SK-N-SH (cell line): ENCODE measurements around the gene CHEK2. TPM values are rescaled to one million over a fixed set of nuclear protein-coding genes. Genes with fewer than 3 reads are reported as not detected.

Experiments used
- CTCF ChIA-PET: fragments of 300-600, 350-600 bp; formaldehyde crosslinking; extraction: SDS; loops from one replicate; lab custom pipeline; 2021; lab: Yijun Ruan, JAX
- POLR2A ChIA-PET: fragments of 350-600 bp; sonication (Branson Sonifier 250); formaldehyde crosslinking; extraction: SDS; loops from one replicate; lab custom pipeline; 2020; ENCODE audit warnings: antibody characterized with exemption, inconsistent platforms; lab: Yijun Ruan, JAX
- DNase-seq: peaks from one replicate; pipeline ENCODE4 v3.0.0; 2012
- H2AFZ ChIP-seq: fragments of 200-600 bp; sonication (generic); 2 replicates; pipeline ENCODE4 v1.8.1; 2016; ENCODE audit warnings: antibody characterized with exemption, mild to moderate bottlenecking, low read depth
- H3F3A ChIP-seq: fragments of 200-600 bp; sonication (generic); replicated peaks from 2 replicates; pipeline ENCODE3; 2016; ENCODE audit warnings: antibody characterized with exemption, mild to moderate bottlenecking; ENCODE audit not compliant: insufficient read depth
- H3K27ac ChIP-seq, 2 experiments: fragments of 200-500 bp in 1 of 2; fragments of 200-600 bp in 1 of 2; sonication (Bioruptor generic) in 1 of 2; sonication (generic), shearing (Covaris generic) in 1 of 2; 2 replicates each; pipeline versions ENCODE4 v1.5.1 to v1.6.1; 2014 to 2016; ENCODE audit warnings: low read depth in 2 of 2, inconsistent platforms in 1 of 2, low read length in 1 of 2, mild to moderate bottlenecking in 1 of 2, mixed read lengths in 1 of 2
- H3K27me3 ChIP-seq: fragments of 200-600 bp; sonication (generic), shearing (Covaris generic); 2 replicates; pipeline ENCODE4 v1.6.1; 2016; ENCODE audit warnings: mixed run types; ENCODE audit not compliant: insufficient read depth
- H3K36me3 ChIP-seq, 2 experiments: fragments of 200-500 bp in 1 of 2; fragments of 200-600 bp in 1 of 2; sonication (Bioruptor generic) in 1 of 2; sonication (generic) in 1 of 2; replicated peaks in 1 of 2; 2 replicates each; pipeline versions ENCODE3 to v1.5.1; 2014 to 2016; ENCODE audit warnings: low read length in 1 of 2, mild to moderate bottlenecking in 1 of 2; ENCODE audit not compliant: insufficient read depth in 2 of 2, control insufficient read depth in 1 of 2
- H3K4me1 ChIP-seq, 2 experiments: fragments of 200-500 bp in 1 of 2; fragments of 200-600 bp in 1 of 2; sonication (Bioruptor generic) in 1 of 2; sonication (generic), shearing (Covaris generic) in 1 of 2; 2 replicates each; pipeline versions ENCODE4 v1.5.1 to v1.6.1; 2014 to 2016; ENCODE audit warnings: low read depth in 1 of 2, low read length in 1 of 2, mixed run types in 1 of 2; ENCODE audit not compliant: insufficient read depth in 2 of 2, control insufficient read depth in 1 of 2
- H3K4me2 ChIP-seq: fragments of 200-600 bp; sonication (generic), shearing (Covaris generic); 2 replicates; pipeline ENCODE4 v1.6.1; 2017; ENCODE audit warnings: mixed run types
- H3K4me3 ChIP-seq, 2 experiments: fragments of 200-500 bp in 1 of 2; fragments of 200-600 bp in 1 of 2; sonication (Bioruptor generic) in 1 of 2; sonication (generic), shearing (Covaris generic) in 1 of 2; 2 replicates each; pipeline versions ENCODE4 v1.5.1 to v1.8.1; 2014 to 2016; ENCODE audit warnings: low read depth in 2 of 2, inconsistent platforms in 1 of 2, low read length in 1 of 2, mild to moderate bottlenecking in 1 of 2, mixed read lengths in 1 of 2, moderate library complexity in 1 of 2
- H3K79me2 ChIP-seq: fragments of 200-600 bp; sonication (generic); 2 replicates; pipeline ENCODE4 v1.8.1; 2017; ENCODE audit warnings: mild to moderate bottlenecking; ENCODE audit not compliant: insufficient read depth
- H3K9ac ChIP-seq: fragments of 200-600 bp; sonication (generic); 2 replicates; pipeline ENCODE4 v1.6.1; 2017; ENCODE audit warnings: mixed run types
- H3K9me2 ChIP-seq: fragments of 200-600 bp; sonication (generic); 2 replicates; pipeline ENCODE4 v1.6.1; 2017; ENCODE audit warnings: mixed run types
- H3K9me3 ChIP-seq: fragments of 200-600 bp; sonication (generic); 2 replicates; pipeline ENCODE4 v1.6.1; 2017; ENCODE audit warnings: mixed run types, mild to moderate bottlenecking, moderate library complexity
- H4K20me1 ChIP-seq: fragments of 200-600 bp; sonication (generic); 2 replicates; pipeline ENCODE4 v1.6.1; 2017; ENCODE audit warnings: mild to moderate bottlenecking, mixed run types; ENCODE audit not compliant: insufficient read depth
- ELF1 ChIP-seq: IDR thresholded peaks from 2 replicates; pipeline ENCODE4 v1.4.0; 2012
- FOXJ3 ChIP-seq: sonication (generic); formaldehyde crosslinking; IDR thresholded peaks from 2 replicates; pipeline ENCODE4 v1.5.1; 2020; ENCODE audit warnings: mild to moderate bottlenecking, missing genetic modification reagents
- GABPA ChIP-seq: IDR thresholded peaks from 2 replicates; pipeline ENCODE4 v1.4.0; 2012; ENCODE audit warnings: low read depth, mild to moderate bottlenecking
- MXI1 ChIP-seq: IDR thresholded peaks from 2 replicates; pipeline ENCODE4 v1.6.1; 2012; ENCODE audit warnings: mild to moderate bottlenecking, low read depth, low read length, improper control_type of control experiment
- NRF1 ChIP-seq: IDR thresholded peaks from 2 replicates; pipeline ENCODE4 v1.6.1; 2012; ENCODE audit warnings: low read depth, mild to moderate bottlenecking, low read length
- POLR2AphosphoS5 ChIP-seq: IDR thresholded peaks from 2 replicates; pipeline ENCODE4 v1.6.1; 2012; ENCODE audit warnings: low read depth, low read length
- RAD21 ChIP-seq: IDR thresholded peaks from 2 replicates; pipeline ENCODE4 v1.6.1; 2012; ENCODE audit warnings: mild to moderate bottlenecking, low read length
- RCOR1 ChIP-seq: fragments of 150-350 bp; IDR thresholded peaks from 2 replicates; pipeline ENCODE4 v1.6.1; 2017; ENCODE audit warnings: antibody characterized with exemption, low read length
- RFX5 ChIP-seq: IDR thresholded peaks from 2 replicates; pipeline ENCODE4 v1.6.1; 2012; ENCODE audit warnings: mild to moderate bottlenecking, improper control_type of control experiment, low read length
- RXRA ChIP-seq: IDR thresholded peaks from 2 replicates; pipeline ENCODE4 v1.4.0; 2012; ENCODE audit warnings: low read depth, mild to moderate bottlenecking, borderline replicate concordance
- SIN3A ChIP-seq: IDR thresholded peaks from 2 replicates; pipeline ENCODE4 v1.6.1; 2012; ENCODE audit warnings: low read depth, mild to moderate bottlenecking, low read length, moderate library complexity, borderline replicate concordance
- TAF1 ChIP-seq: IDR thresholded peaks from 2 replicates; pipeline ENCODE4 v1.6.1; 2012; ENCODE audit warnings: low read depth, mild to moderate bottlenecking, low read length, moderate library complexity, borderline replicate concordance
- TCF12 ChIP-seq: IDR thresholded peaks from 2 replicates; pipeline ENCODE4 v1.4.0; 2012
- TEAD4 ChIP-seq: IDR thresholded peaks from 2 replicates; pipeline ENCODE4 v1.4.0; 2012; ENCODE audit warnings: mild to moderate bottlenecking, borderline replicate concordance; ENCODE audit not compliant: insufficient read depth
- YY1 ChIP-seq: IDR thresholded peaks from 2 replicates; pipeline ENCODE4 v1.4.0; 2012; ENCODE audit warnings: low read depth, mild to moderate bottlenecking
- WGBS: methylation state at CpG from one replicate; pipeline ENCODE4 v1.1.6; 2017; ENCODE audit warnings: low lambda C conversion rate; 5-methylcytosine and 5-hydroxymethylcytosine counted together
- polyA plus RNA-seq, 3 experiments: library from polyadenylated mRNA; depleted of rRNA; stranded (reverse); fragments of >200 nt; gene quantifications; 2 replicates each; pipeline ENCODE4 v1.2.3, GENCODE V29; 2012
- TF ChIP-seq, protein P1 (sequence below): fragments of 150-350 bp; IDR thresholded peaks from 2 replicates; pipeline ENCODE4 v1.6.1; 2017; ENCODE audit warnings: antibody characterized with exemption, low read length, low read depth, borderline replicate concordance
- TF ChIP-seq, protein P2 (sequence below): fragments of 200-600 bp; sonication (generic); IDR thresholded peaks from 2 replicates; pipeline ENCODE4 v1.6.1; 2017; ENCODE audit warnings: antibody characterized with exemption, mild to moderate bottlenecking, moderate library complexity
- TF ChIP-seq, protein P3 (sequence below): fragments of 150-350 bp; IDR thresholded peaks from 2 replicates; pipeline ENCODE4 v1.6.1; 2016; ENCODE audit warnings: mild to moderate bottlenecking, low read depth, low read length

CHEK2 gene
- polyA plus RNA-seq, 1 of the 3 experiments (the other 2 are of a cell fraction): 12.0 TPM

DNA sequence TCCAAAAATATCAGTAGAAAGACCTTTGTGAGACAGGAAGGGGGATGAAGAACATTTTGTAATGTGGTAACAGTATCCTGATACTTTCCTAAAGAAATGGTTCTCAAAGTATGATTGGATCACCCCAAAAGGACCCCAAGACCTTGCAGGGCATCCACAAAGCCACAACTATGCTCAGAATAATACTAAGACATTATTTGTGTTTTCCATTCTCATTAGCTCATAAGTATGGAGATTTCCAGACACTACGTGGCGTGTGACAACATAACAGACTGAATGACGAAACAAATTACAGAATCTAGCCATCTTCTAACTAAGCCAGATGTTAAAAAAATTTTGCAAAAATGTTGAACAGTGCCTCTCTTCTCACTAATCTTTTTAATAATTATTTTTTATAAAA, 24.9 kb downstream of the CHEK2 start:
- Histone ChIP-seq H3K27me3 (no peaks in the 10 kb centered on the region), H3K4me3 (no peak overlapping the region), H3K36me3 (peaks cover 4 to 15% of the 10 kb centered on the region in 2 experiments), H3F3A (peaks cover 15% of the 10 kb centered on the region), H3K4me1 (peaks cover 3 to 13% of the 10 kb centered on the region in 2 experiments; a peak in 2 of 4 replicates), H3K9me2 (no peaks in the 10 kb centered on the region), H3K79me2 (no peaks in the 10 kb centered on the region), H4K20me1 (no peaks in the 10 kb centered on the region), H2AFZ (no peak overlapping the region), H3K9me3 (no peaks in the 10 kb centered on the region), H3K27ac (no peak overlapping the region), H3K9ac (no peak overlapping the region), H3K4me2 (no peak overlapping the region)
- DNase-seq: no peak
- ChIA-PET CTCF (no interaction called here), POLR2A (no interaction called here)
- TF ChIP-seq GABPA: no peak
- TF ChIP-seq FOXJ3: no peak
- no peak for TF ChIP-seq MXI1
- TF ChIP-seq, protein P1, sequence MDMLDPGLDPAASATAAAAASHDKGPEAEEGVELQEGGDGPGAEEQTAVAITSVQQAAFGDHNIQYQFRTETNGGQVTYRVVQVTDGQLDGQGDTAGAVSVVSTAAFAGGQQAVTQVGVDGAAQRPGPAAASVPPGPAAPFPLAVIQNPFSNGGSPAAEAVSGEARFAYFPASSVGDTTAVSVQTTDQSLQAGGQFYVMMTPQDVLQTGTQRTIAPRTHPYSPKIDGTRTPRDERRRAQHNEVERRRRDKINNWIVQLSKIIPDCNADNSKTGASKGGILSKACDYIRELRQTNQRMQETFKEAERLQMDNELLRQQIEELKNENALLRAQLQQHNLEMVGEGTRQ: no peak
- TF ChIP-seq TEAD4: no peak
- TF ChIP-seq ELF1: no peak
- TF ChIP-seq RFX5: no peak
- no peak for TF ChIP-seq POLR2AphosphoS5
- no peak for TF ChIP-seq NRF1
- TF ChIP-seq, protein P2, sequence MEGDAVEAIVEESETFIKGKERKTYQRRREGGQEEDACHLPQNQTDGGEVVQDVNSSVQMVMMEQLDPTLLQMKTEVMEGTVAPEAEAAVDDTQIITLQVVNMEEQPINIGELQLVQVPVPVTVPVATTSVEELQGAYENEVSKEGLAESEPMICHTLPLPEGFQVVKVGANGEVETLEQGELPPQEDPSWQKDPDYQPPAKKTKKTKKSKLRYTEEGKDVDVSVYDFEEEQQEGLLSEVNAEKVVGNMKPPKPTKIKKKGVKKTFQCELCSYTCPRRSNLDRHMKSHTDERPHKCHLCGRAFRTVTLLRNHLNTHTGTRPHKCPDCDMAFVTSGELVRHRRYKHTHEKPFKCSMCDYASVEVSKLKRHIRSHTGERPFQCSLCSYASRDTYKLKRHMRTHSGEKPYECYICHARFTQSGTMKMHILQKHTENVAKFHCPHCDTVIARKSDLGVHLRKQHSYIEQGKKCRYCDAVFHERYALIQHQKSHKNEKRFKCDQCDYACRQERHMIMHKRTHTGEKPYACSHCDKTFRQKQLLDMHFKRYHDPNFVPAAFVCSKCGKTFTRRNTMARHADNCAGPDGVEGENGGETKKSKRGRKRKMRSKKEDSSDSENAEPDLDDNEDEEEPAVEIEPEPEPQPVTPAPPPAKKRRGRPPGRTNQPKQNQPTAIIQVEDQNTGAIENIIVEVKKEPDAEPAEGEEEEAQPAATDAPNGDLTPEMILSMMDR: no peak
- no peak for TF ChIP-seq TAF1
- no peak for TF ChIP-seq RCOR1
- TF ChIP-seq TCF12: no peak
- no peak for TF ChIP-seq RXRA
- no peak for TF ChIP-seq SIN3A
- no peak for TF ChIP-seq YY1
- TF ChIP-seq, protein P3, sequence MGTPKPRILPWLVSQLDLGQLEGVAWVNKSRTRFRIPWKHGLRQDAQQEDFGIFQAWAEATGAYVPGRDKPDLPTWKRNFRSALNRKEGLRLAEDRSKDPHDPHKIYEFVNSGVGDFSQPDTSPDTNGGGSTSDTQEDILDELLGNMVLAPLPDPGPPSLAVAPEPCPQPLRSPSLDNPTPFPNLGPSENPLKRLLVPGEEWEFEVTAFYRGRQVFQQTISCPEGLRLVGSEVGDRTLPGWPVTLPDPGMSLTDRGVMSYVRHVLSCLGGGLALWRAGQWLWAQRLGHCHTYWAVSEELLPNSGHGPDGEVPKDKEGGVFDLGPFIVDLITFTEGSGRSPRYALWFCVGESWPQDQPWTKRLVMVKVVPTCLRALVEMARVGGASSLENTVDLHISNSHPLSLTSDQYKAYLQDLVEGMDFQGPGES: no peak
- TF ChIP-seq RAD21: no peak
- 95% methylated on average over 3 of the region's 3 CpGs for WGBS
